SW 1271 (cell line): Measurements from ENCODE around the gene MYO3B.
"Not testable (repeated sequence)": the region's sequence is repeated elsewhere in the genome, so short reads cannot be mapped to it uniquely, and the experiment has no call there.

Experiments
- DNase-seq, 2 experiments: peaks; one replicate each; lab custom pipeline; 2025; lab: John Stamatoyannopoulos, UW

Gene MYO3B

GRCh38 chr2:170472498-170472897, 294.6 kb downstream of the MYO3B start:
- not testable (repeated sequence) for DNase-seq

- DNase-seq: no peak
These were observed 297.9 kb downstream of the MYO3B start for GRCh38 chr2:170475878-170476277.

GRCh38 chr2:170477630-170478029, 299.7 kb downstream of the MYO3B start:
- DNase-seq: no peak

DNA sequence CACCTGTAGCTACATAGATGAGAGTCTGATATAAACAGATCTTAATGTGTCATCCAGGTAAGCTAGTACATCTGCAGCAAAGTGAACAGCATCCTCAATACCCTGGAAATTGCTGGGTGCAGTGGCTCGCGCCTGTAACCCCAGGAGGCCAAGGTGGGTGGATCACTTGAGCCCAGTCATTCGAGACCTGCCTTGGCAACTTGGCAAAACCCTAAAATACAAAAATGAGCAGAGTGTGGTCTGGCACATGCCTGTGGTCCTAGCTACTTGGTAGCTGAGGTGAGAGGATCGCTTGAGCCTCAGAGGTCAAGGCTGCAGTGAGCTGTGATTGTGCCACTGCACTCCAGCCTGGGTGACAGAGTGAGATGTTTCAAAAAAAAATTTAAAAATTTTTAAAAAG, 303.3 kb downstream of the MYO3B start:
- no peak for DNase-seq

- DNase-seq: no peak
These were observed 306.6 kb downstream of the MYO3B start for GRCh38 chr2:170484552-170484951.

- DNase-seq: no peak
These were observed 307.5 kb downstream of the MYO3B start for GRCh38 chr2:170485254-170486026.

DNA sequence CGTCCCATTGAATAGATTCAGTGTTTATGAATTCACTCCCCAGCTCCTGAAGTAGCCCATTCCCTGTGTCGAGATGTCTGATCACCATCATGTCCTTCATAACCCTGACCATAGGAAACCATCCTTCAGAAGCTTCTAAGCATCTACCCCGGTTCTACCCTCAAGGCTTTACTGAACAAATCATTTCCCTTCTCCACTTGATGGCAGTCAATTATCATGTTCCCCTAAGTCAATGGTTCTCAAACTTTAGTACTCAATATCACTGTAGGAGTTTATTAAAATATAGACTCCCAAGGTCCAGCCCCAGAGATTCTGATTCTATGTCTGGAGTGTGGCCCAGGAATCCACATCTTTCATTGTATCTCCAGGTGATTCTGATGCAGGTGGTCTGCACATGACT, 308.8 kb downstream of the MYO3B start:
- DNase-seq: no peak

GRCh38 chr2:170488807-170489206, 310.9 kb downstream of the MYO3B start:
- no peak for DNase-seq

DNA sequence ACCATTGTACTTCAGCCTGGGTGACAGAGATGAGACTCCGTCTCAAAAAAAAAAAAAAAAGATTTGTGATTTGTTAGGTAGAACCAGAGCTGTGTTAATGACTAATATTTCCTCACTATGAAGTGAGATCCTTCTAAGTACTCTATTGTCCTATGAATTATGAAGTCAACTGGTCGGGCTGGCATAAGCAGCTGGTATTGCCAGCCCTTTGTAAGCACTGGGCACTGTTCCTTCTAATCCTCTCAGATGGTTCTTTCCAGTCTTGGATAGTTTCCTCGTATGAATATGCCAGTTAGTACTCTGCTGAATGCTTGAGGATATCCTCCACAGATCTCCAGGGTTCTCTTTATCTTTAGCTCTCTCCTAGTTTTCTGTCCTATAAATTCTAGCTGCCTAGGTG, 314.1 kb downstream of the MYO3B start:
- DNase-seq: no peak

- no peak for DNase-seq
These were observed 315.6 kb downstream of the MYO3B start for GRCh38 chr2:170493426-170494097.

DNA sequence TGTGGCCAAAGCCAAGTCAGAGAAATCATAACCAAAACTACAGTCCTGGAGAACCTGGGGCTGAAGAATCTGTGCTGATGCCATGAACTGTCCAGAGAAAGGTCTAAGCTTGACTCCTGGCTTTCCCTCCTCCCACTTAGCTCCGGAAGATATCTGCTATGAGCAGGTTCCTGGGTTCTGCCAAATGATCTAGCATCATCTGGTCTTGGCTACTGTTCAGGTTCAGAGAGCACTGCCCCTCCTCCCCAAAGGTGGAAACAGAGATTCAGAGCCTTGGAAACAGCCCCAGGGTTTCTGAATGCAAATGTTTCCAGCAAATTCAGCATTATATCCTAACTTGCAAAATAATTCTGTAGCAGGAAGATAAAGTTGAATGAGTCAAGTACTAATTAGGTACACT, 317.9 kb downstream of the MYO3B start:
- no peak for DNase-seq

GRCh38 chr2:170498619-170499018, 320.7 kb downstream of the MYO3B start:
- DNase-seq: no peak

- DNase-seq: no peak
These were observed 322.2 kb downstream of the MYO3B start for GRCh38 chr2:170500104-170500503.

- no peak for DNase-seq
These were observed 322.8 kb downstream of the MYO3B start for GRCh38 chr2:170500770-170501169.

- DNase-seq: no peak
These were observed 323.6 kb downstream of the MYO3B start for GRCh38 chr2:170501421-170502043.

- no peak for DNase-seq
These were observed 324.6 kb downstream of the MYO3B start for GRCh38 chr2:170502361-170503130.

DNA sequence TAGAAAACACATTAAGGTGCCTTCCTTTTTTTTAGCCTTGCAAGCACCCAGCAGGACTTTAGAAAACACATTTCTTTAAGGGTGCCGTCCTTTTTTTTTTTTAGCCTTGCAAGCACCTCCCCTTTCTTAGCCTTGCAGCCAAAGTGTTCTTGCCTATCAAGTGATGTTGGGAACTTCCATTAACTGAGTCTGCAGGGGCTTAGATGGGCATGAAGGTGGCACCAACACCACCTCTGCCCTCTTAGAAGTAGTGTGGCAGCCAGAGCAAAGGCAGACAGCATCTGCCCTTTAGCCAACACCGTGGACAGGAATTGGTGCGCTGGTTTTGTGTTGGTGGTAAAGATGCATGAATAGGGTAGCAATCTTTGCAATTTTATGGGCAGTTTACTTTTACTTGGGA, 325.6 kb downstream of the MYO3B start:
- no peak for DNase-seq

GRCh38 chr2:170503971-170504809, 326.2 kb downstream of the MYO3B start:
- DNase-seq: no peak

DNA sequence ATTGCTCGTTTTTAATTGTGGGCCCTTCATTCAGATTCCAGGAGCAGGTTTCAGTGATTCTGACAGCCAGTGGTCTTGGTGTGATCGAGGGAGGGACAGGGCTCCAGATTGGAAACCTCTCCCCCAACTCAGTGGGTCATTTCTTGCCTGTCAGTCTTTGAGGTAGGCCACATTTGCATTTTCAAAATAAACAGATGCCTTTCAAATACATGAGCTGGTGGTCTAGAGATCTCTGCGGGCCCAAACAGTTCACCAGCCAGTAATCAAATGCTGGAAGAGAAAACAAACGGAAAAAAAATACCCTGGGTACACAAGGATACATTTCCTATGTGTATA, 326.8 kb downstream of the MYO3B start:
- DNase-seq: no peak

DNA sequence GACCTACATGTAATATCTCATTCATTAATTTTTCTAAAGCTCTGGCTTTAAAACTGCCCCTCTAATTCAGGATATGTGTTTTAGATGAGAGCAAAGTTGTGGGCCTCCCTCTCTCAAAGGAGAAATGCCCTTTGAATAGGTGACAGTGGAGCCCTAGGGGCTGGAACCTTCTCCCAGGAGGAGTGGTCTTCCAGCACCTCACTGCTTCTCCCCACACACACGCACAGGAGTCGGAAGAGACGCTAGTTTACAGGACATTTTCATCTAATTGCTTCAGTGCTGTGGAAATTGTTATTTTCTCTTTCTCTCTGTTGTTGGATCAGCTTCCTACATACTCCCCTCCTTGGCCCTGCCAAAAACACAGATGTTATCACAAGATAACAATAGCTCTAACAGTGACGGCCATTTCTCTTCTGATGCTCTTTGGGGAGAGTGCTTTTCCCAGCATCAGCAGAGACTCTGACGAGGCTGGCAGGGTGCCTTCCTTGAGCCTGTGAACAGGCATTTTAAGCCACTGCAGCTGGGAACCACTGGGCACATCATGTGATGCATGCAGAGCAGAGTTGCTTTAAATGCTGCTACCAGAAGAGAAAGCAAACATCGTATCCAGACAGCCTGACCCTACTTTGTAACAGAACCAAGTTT, 327.8 kb downstream of the MYO3B start:
- no peak for DNase-seq
